Pulmonary artery endothelial cell (primary cell): ENCODE measurements around the gene PIGQ. TPM values are rescaled to one million over a fixed set of nuclear protein-coding genes. Genes with fewer than 3 reads are reported as not detected.

Experiments
- DNase-seq: peaks from one replicate; pipeline ENCODE4 v3.0.0-alpha.2; 2011; ENCODE audit warnings: low read depth, low spot score
- total RNA-seq: library from RNA; depleted of rRNA; stranded (reverse); fragments of >200 nt; gene quantifications from 2 replicates; pipeline ENCODE4 v1.2.3, GENCODE V29; 2014

Gene PIGQ
- total RNA-seq, 1 donor from 2014 or later, result 24.1 TPM

GRCh38 chr16:603933-604332 lies 34.2 kb downstream of the PIGQ start:
- DNase-seq, result no peak

GRCh38 chr16:606656-607307 lies 37.0 kb downstream of the PIGQ start:
- DNase-seq, result no peak

- DNase-seq, result no peak
Observed at GRCh38 chr16:608019-608418, 38.3 kb downstream of the PIGQ start.

- DNase-seq, result no peak
Observed at GRCh38 chr16:609316-609715, 39.5 kb downstream of the PIGQ start.

GRCh38 chr16:609984-610383 lies 40.2 kb downstream of the PIGQ start:
- no peak for DNase-seq

GRCh38 chr16:610513-611381 lies 41.0 kb downstream of the PIGQ start:
- DNase-seq, result no peak

- DNase-seq, result no peak
Observed at GRCh38 chr16:615122-615521, 45.4 kb downstream of the PIGQ start.

GRCh38 chr16:616733-617586 lies 47.2 kb downstream of the PIGQ start:
- no peak for DNase-seq

GRCh38 chr16:617855-618254 lies 48.1 kb downstream of the PIGQ start:
- DNase-seq, result no peak

- no peak for DNase-seq
Observed at GRCh38 chr16:619476-620100, 49.8 kb downstream of the PIGQ start.

- no peak for DNase-seq
Observed at GRCh38 chr16:620700-621525, 51.1 kb downstream of the PIGQ start.

- no peak for DNase-seq
Observed at GRCh38 chr16:621526-622105, 51.8 kb downstream of the PIGQ start.

- DNase-seq, result no peak
Observed at GRCh38 chr16:622920-623280, 53.1 kb downstream of the PIGQ start.

- DNase-seq, result no peak
Observed at GRCh38 chr16:624526-625070, 54.8 kb downstream of the PIGQ start.

- no peak for DNase-seq
Observed at GRCh38 chr16:625117-625976, 55.6 kb downstream of the PIGQ start.

GRCh38 chr16:625977-626765 lies 56.4 kb downstream of the PIGQ start:
- DNase-seq, result no peak

- DNase-seq, result peak; percentile 80
Observed at GRCh38 chr16:626787-627453, 57.2 kb downstream of the PIGQ start.
